SU-DHL-6 (cell line): Measurements from ENCODE around the gene NEU4.

Experiments
- EZH2phosphoT487 ChIP-seq: fragments of 200-600 bp; sonication (generic), shearing (Covaris generic); conservative IDR thresholded peaks from 2 replicates; pipeline ENCODE4 v1.6.1; 2018; ENCODE audit warnings: mild to moderate bottlenecking, antibody characterized with exemption, low read length, moderate library complexity, mixed read lengths
- TF ChIP-seq, protein P1 (sequence below): fragments of 200-600 bp; sonication (generic); IDR thresholded peaks from one replicate; pipeline ENCODE4 v1.5.1; 2017; ENCODE audit warnings: antibody characterized with exemption, mild to moderate bottlenecking, low read length, moderate library complexity; ENCODE audit not compliant: insufficient read depth, poor library complexity, severe bottlenecking

DNA sequence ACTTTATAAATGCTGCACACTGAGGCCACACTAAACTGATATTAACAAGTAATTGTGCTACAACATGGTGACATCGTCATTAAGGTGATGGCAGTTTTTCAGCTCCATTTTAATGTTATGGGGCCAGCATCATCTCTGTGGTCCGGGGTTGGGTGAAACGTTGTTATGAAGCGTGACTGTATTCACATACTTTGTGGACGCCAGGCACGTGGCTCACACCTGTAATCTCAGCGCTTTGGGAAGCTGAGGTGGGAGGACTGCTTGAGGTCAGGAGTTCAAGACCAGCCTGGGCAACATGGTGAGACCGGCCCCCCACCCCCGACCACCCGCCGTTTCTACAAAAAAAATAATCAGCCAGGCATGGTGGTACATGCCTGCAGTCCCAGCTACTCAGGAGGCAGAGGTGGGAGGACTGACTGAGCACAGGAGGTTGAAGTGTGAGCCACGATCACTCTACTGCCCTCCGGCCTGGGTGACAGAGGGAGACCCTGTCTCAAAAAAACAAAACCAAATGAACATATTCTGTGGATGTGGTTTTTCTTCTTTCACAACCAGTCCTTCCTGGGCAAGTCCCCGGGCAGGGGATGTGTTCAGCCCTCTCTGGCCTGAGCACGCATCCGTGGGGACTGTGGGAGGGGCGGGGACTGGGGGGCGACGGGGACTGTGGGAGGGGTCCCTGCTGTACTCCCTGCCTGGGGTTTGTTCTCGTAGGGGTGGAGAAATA, 45.3 kb upstream of the NEU4 start:
- TF ChIP-seq, protein P1, sequence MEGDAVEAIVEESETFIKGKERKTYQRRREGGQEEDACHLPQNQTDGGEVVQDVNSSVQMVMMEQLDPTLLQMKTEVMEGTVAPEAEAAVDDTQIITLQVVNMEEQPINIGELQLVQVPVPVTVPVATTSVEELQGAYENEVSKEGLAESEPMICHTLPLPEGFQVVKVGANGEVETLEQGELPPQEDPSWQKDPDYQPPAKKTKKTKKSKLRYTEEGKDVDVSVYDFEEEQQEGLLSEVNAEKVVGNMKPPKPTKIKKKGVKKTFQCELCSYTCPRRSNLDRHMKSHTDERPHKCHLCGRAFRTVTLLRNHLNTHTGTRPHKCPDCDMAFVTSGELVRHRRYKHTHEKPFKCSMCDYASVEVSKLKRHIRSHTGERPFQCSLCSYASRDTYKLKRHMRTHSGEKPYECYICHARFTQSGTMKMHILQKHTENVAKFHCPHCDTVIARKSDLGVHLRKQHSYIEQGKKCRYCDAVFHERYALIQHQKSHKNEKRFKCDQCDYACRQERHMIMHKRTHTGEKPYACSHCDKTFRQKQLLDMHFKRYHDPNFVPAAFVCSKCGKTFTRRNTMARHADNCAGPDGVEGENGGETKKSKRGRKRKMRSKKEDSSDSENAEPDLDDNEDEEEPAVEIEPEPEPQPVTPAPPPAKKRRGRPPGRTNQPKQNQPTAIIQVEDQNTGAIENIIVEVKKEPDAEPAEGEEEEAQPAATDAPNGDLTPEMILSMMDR: no peak
- no peak for TF ChIP-seq EZH2phosphoT487
